ENCODE data around the gene GRK3.
"Not testable (repeated sequence)": the region's sequence is repeated elsewhere in the genome, so short reads cannot be mapped to it uniquely, and the experiment has no call there.

Gene GRK3

GRCh38 chr22:25625747-25626623 is 61.5 kb downstream of the GRK3 start:
- not testable (repeated sequence) for ATAC-seq (replicated peaks; ENCODE audit: extremely low read depth, poor library complexity, severe bottlenecking); H3K36me3 Mint-ChIP-seq (ENCODE audit: insufficient read depth); H3K27me3 Mint-ChIP-seq; DNase-seq (ENCODE audit: low spot score in 2 of 2); H3K4me1 Mint-ChIP-seq; H3K27ac Mint-ChIP-seq (ENCODE audit: low read depth); H3K4me3 Mint-ChIP-seq; H3K9me3 Mint-ChIP-seq

GRCh38 chr22:25626624-25626990 is 62.1 kb downstream of the GRK3 start:
- H3K9me3 Mint-ChIP-seq, result no peaks in the 10 kb centered on the region
- no peak for ATAC-seq (replicated peaks; ENCODE audit: extremely low read depth, poor library complexity, severe bottlenecking)
- H3K36me3 Mint-ChIP-seq (ENCODE audit: insufficient read depth), result no peaks in the 10 kb centered on the region
- DNase-seq (ENCODE audit: low spot score in 2 of 2), result no peak
- H3K27ac Mint-ChIP-seq (ENCODE audit: low read depth), result no peak overlapping the region
- H3K27me3 Mint-ChIP-seq, result peaks cover 10% of the 10 kb centered on the region
- no peak overlapping the region for H3K4me3 Mint-ChIP-seq
- peaks cover 6% of the 10 kb centered on the region for H3K4me1 Mint-ChIP-seq

GRCh38 chr22:25627271-25627852 is 62.9 kb downstream of the GRK3 start:
- H3K4me1 Mint-ChIP-seq, result peaks cover 6% of the 10 kb centered on the region
- no peak overlapping the region for H3K4me3 Mint-ChIP-seq
- peaks cover 10% of the 10 kb centered on the region for H3K27me3 Mint-ChIP-seq
- H3K27ac Mint-ChIP-seq (ENCODE audit: low read depth), result no peak overlapping the region
- no peak for DNase-seq (ENCODE audit: low spot score in 2 of 2)
- H3K9me3 Mint-ChIP-seq, result no peaks in the 10 kb centered on the region
- no peaks in the 10 kb centered on the region for H3K36me3 Mint-ChIP-seq (ENCODE audit: insufficient read depth)
- no peak for ATAC-seq (replicated peaks; ENCODE audit: extremely low read depth, poor library complexity, severe bottlenecking)

GRCh38 chr22:25628494-25628893 is 64.0 kb downstream of the GRK3 start:
- no peaks in the 10 kb centered on the region for H3K9me3 Mint-ChIP-seq
- peaks cover 2% of the 10 kb centered on the region for H3K4me1 Mint-ChIP-seq
- no peak overlapping the region for H3K4me3 Mint-ChIP-seq
- no peaks in the 10 kb centered on the region for H3K36me3 Mint-ChIP-seq (ENCODE audit: insufficient read depth)
- ATAC-seq (replicated peaks; ENCODE audit: extremely low read depth, poor library complexity, severe bottlenecking), result no peak
- peaks cover 10% of the 10 kb centered on the region for H3K27me3 Mint-ChIP-seq
- DNase-seq (ENCODE audit: low spot score in 2 of 2), result no peak
- H3K27ac Mint-ChIP-seq (ENCODE audit: low read depth), result no peak overlapping the region

- ATAC-seq (replicated peaks; ENCODE audit: extremely low read depth, poor library complexity, severe bottlenecking) (no peak), DNase-seq (ENCODE audit: low spot score in 2 of 2) (no peak)
- Mint-ChIP-seq H3K36me3 (ENCODE audit: insufficient read depth) (no peaks in the 10 kb centered on the region), H3K4me3 (no peak overlapping the region), H3K27me3 (peaks cover 10% of the 10 kb centered on the region), H3K27ac (ENCODE audit: low read depth) (no peak overlapping the region), H3K9me3 (no peaks in the 10 kb centered on the region), H3K4me1 (no peaks in the 10 kb centered on the region)
Observed at GRCh38 chr22:25629613-25630012, 65.1 kb downstream of the GRK3 start.

GRCh38 chr22:25630447-25630846 is 66.0 kb downstream of the GRK3 start:
- no peaks in the 10 kb centered on the region for H3K9me3 Mint-ChIP-seq
- H3K36me3 Mint-ChIP-seq (ENCODE audit: insufficient read depth), result no peaks in the 10 kb centered on the region
- no peak overlapping the region for H3K4me3 Mint-ChIP-seq
- H3K27me3 Mint-ChIP-seq, result peaks cover 14% of the 10 kb centered on the region
- no peaks in the 10 kb centered on the region for H3K4me1 Mint-ChIP-seq
- no peak for ATAC-seq (replicated peaks; ENCODE audit: extremely low read depth, poor library complexity, severe bottlenecking)
- no peak overlapping the region for H3K27ac Mint-ChIP-seq (ENCODE audit: low read depth)
- no peak for DNase-seq (ENCODE audit: low spot score in 2 of 2)

GRCh38 chr22:25636323-25636722 is 71.8 kb downstream of the GRK3 start:
- ATAC-seq (replicated peaks; ENCODE audit: extremely low read depth, poor library complexity, severe bottlenecking) (no peak), DNase-seq (ENCODE audit: low spot score in 2 of 2) (no peak)
- H3K9me3 Mint-ChIP-seq, result no peaks in the 10 kb centered on the region
- no peaks in the 10 kb centered on the region for H3K4me1 Mint-ChIP-seq
- no peak overlapping the region for H3K4me3 Mint-ChIP-seq
- peaks cover 22% of the 10 kb centered on the region for H3K27me3 Mint-ChIP-seq
- H3K36me3 Mint-ChIP-seq (ENCODE audit: insufficient read depth), result no peaks in the 10 kb centered on the region
- no peak overlapping the region for H3K27ac Mint-ChIP-seq (ENCODE audit: low read depth)

GRCh38 chr22:25637032-25637431 is 72.6 kb downstream of the GRK3 start:
- no peaks in the 10 kb centered on the region for H3K9me3 Mint-ChIP-seq
- H3K27me3 Mint-ChIP-seq, result peaks cover 28% of the 10 kb centered on the region
- H3K4me1 Mint-ChIP-seq, result no peaks in the 10 kb centered on the region
- ATAC-seq (replicated peaks; ENCODE audit: extremely low read depth, poor library complexity, severe bottlenecking) (no peak), DNase-seq (ENCODE audit: low spot score in 2 of 2) (no peak)
- H3K27ac Mint-ChIP-seq (ENCODE audit: low read depth), result no peak overlapping the region
- H3K4me3 Mint-ChIP-seq, result no peak overlapping the region
- H3K36me3 Mint-ChIP-seq (ENCODE audit: insufficient read depth), result no peaks in the 10 kb centered on the region

- Mint-ChIP-seq H3K4me1 (no peaks in the 10 kb centered on the region), H3K36me3 (ENCODE audit: insufficient read depth) (no peaks in the 10 kb centered on the region), H3K27ac (ENCODE audit: low read depth) (no peak overlapping the region), H3K27me3 (peaks cover 28% of the 10 kb centered on the region), H3K9me3 (no peaks in the 10 kb centered on the region), H3K4me3 (no peak overlapping the region)
- DNase-seq (ENCODE audit: low spot score in 2 of 2) (no peak), ATAC-seq (replicated peaks; ENCODE audit: extremely low read depth, poor library complexity, severe bottlenecking) (no peak)
Observed at GRCh38 chr22:25637672-25638071, 73.2 kb downstream of the GRK3 start.

GRCh38 chr22:25638638-25639037 is 74.2 kb downstream of the GRK3 start:
- Mint-ChIP-seq H3K27ac (ENCODE audit: low read depth) (no peak overlapping the region), H3K4me3 (no peak overlapping the region), H3K27me3 (peaks cover 35% of the 10 kb centered on the region), H3K36me3 (ENCODE audit: insufficient read depth) (no peaks in the 10 kb centered on the region), H3K9me3 (no peaks in the 10 kb centered on the region), H3K4me1 (no peaks in the 10 kb centered on the region)
- DNase-seq (ENCODE audit: low spot score in 2 of 2), result no peak
- ATAC-seq (replicated peaks; ENCODE audit: extremely low read depth, poor library complexity, severe bottlenecking), result no peak

GRCh38 chr22:25641650-25642049 is 77.2 kb downstream of the GRK3 start:
- Mint-ChIP-seq H3K4me3 (no peak overlapping the region), H3K9me3 (no peaks in the 10 kb centered on the region), H3K4me1 (no peaks in the 10 kb centered on the region), H3K27me3 (peaks cover 25% of the 10 kb centered on the region), H3K27ac (ENCODE audit: low read depth) (no peak overlapping the region), H3K36me3 (ENCODE audit: insufficient read depth) (peaks cover 1% of the 10 kb centered on the region)
- ATAC-seq (replicated peaks; ENCODE audit: extremely low read depth, poor library complexity, severe bottlenecking), result no peak
- DNase-seq (ENCODE audit: low spot score in 2 of 2), result no peak

GRCh38 chr22:25643232-25644000 is 78.9 kb downstream of the GRK3 start:
- H3K27me3 Mint-ChIP-seq, result peaks cover 24% of the 10 kb centered on the region
- ATAC-seq (replicated peaks; ENCODE audit: extremely low read depth, poor library complexity, severe bottlenecking), result no peak
- no peak overlapping the region for H3K4me3 Mint-ChIP-seq
- H3K9me3 Mint-ChIP-seq, result no peaks in the 10 kb centered on the region
- peaks cover 1% of the 10 kb centered on the region for H3K36me3 Mint-ChIP-seq (ENCODE audit: insufficient read depth)
- H3K4me1 Mint-ChIP-seq, result no peaks in the 10 kb centered on the region
- no peak overlapping the region for H3K27ac Mint-ChIP-seq (ENCODE audit: low read depth)
- DNase-seq (ENCODE audit: low spot score in 2 of 2), result no peak

GRCh38 chr22:25644122-25644521 is 79.6 kb downstream of the GRK3 start:
- ATAC-seq (replicated peaks; ENCODE audit: extremely low read depth, poor library complexity, severe bottlenecking) (no peak), DNase-seq (ENCODE audit: low spot score in 2 of 2) (no peak)
- Mint-ChIP-seq H3K27me3 (peaks cover 24% of the 10 kb centered on the region), H3K36me3 (ENCODE audit: insufficient read depth) (peaks cover 4% of the 10 kb centered on the region), H3K27ac (ENCODE audit: low read depth) (no peak overlapping the region), H3K4me1 (no peaks in the 10 kb centered on the region), H3K9me3 (no peaks in the 10 kb centered on the region), H3K4me3 (no peak overlapping the region)

Measured in central memory CD8-positive, alpha-beta T cell (primary cell).